ENCODE data around the gene GCNT2.
"Not testable (repeated sequence)": the region's sequence is repeated elsewhere in the genome, so short reads cannot be mapped to it uniquely, and the experiment has no call there.

Gene GCNT2

DNA sequence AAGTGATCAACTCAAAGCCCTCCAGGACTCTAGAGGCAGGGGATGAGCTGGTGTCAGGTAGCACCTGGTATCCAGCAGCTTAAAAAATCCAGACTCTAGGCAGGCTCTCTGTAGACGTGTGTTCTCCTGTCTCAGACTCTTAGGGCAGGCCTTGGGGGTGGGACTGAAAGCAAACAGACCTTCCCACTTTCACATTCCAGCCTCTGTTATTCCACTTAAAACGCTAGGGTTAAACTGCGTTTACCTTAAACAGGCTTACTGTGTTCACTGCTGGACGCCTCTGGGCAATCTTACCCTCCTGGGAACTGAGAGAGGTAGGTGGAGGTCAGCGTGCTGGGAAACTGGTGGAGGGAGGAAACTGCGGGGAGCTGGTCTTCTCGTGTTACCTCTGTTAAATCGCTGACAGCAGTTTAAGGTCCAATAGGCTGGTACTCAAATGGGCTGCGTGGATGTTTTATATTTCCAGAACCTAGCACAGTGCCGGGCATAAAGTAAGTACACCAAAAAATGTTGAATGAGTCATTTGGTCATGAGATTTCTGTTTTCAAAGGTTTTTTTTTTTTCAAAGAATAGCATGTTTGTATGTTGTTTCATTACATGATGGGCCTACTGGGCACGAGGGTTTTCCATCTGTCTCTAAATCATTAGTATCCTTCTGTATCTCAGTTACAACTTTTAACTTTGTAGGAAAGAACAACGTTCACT is at the start of gene GCNT2:
Gene GCNT2, plus strand, starts transcription at position 248 of the 705 bp plus-strand sequence. CDS start 7,561 bp downstream, outside the sequence.
- no peak for DNase-seq (ENCODE audit: low read depth)

DNA sequence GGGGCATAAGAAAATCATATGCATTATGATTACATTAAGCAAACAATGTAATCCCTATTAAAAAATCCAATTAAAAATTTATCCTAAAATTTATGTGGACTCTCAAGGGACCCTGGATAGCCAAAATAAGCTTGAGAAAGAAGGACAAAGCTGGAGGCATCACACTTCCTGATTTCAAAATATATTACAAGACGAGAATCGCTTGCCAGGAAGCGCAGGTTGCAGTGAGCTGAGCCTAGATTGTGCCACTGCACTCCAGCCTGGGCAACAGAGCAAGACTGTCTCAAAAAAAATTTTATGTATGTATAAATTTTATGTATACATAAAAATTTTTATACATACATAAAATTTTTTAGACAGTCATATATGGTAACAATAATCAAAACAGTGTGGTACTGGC is 48.5 kb upstream of the GCNT2 start:
- no peak for DNase-seq (ENCODE audit: low read depth)

DNA sequence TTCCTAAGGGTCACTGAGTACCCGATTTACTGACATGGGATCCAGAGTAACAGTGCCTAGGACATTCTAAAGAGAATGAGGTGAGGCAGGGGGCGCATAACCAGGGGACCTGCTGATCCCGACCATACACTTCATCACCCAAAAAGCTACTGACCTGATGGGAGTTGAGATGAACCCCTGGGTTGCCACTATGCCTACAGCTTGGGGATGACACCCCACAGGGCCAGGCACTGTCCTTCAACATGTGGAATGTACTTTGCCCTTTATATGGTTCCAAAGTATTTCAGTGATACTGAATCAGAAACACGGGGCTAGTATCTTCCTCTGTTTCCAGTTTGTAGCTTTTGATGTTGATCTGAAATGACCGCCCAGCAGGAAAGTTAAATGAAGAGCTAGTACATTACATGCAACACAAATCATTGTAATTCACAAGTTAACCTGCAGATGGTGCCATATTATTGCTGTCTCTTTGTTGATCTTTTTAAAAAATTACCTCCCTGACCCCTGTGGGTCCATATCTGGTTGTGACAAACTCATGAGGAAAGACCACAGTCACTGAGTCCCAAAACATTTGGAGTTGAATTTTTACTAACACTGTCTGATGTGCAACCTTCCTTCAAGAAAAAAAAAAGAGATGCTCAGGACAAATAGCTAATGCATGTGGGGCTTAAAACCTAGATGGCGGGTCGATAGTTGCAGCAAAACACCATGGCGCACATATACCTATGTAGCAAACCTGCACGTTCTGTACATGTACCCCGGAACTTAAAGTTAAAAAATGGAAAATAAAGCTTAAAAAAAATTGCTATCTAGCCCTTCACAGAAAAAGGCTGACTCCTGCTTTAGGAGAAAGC is 42.7 kb upstream of the GCNT2 start:
- DNase-seq (ENCODE audit: low read depth) = peak; percentile 7

DNA sequence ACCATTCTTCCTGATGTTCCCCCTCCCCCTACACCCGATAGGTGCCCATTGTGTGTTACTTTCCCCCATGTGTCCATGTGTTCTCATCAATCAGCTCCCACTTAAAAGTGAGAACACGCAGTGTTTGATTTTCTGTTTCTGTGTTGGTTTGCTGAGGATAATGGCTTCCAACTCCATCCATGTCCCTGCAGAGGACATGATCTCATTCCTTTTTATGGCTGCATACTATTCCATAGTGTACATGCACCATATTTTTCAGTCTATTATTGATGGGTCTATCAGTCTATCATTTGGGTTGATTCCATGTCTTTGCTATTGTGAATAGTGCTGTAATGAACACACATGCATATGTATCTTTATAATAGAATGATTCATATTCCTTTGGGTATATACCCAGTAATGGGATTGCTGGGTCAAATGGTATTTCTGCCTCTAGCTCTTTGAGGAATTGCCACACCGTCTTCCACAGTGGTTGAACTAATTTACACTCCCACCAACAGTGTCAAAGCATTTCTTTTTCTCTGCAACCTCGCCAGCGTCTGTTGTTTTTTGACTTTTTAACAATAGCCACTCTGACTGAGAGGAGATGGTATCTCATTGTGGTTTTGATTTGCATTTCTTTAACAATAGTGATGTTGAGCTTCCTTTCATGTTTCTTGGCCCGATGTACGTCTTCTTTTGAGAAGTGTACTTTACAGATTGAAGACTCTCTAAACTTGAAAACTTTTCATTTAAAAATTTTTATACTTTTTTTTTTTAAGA is 41.0 kb upstream of the GCNT2 start:
- DNase-seq (ENCODE audit: low read depth) = no peak

DNA sequence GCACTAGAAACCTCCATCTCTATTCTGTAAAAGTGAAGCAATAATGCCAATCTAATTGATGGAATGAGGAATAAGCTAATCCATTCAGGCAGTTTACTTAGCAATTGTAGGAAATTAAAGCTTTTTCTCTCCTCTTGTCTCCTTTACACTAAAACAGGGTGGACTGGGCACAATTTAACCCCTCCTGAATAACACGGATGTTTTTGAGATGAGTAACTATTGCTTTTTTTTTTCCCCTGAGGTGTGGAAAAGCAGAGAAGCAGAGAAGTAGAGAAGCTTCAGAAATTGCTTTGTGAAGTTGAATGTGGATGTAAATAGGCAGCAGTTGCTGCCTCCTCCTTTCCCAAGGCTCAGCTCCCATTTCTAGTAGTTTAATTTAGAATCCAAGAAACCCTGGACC is 40.0 kb upstream of the GCNT2 start:
- no peak for DNase-seq (ENCODE audit: low read depth)

DNA sequence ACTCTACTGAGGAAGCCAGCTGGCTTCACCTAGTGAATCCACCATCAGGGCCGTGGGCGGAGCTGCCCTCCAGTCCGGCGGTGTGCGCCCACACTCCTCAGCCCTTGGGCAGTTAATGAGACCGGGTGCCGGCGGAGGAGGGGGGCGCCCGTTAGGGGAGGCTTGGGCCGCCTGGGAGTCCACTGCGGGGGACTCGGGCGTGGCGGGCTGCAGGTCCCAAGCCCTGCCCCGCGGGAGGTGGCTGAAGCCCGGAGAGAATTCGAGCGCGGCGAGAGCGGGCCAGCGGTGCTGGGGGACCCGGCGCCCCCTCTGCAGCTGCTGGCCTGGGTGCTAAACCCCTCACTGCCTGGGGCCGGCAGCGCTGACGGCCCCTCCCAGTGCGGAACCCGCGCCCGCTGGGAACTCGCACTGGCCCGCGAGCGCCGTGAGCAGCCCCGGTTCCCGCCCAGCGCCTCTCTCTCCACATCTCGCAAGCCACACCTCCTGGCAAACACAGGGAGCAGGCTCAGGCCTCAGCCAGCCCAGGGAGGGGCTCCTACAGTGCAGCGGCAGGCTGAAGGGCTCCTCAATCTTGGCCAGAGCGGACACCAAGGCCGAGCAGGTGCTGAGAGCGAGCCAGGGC is 38.4 kb upstream of the GCNT2 start:
- no peak for DNase-seq (ENCODE audit: low read depth)

DNA sequence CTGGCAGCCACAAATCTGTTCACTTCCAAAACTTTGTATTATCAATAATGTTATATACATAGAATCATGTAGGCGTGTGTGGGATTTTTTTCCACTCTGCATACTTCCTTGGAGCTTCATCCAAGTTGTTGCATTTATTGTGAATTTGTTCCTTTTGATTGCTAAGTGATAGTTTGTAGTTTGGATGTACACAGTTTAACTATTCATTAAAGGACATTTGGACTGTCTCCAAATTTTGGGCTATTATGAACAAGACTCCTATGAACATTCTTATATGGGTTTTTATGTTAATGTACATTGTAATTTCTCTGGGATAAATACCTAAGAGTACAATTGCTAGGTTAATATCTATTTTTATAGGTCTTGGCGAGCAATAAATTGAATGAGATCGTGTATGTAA is 36.2 kb upstream of the GCNT2 start:
- no peak for DNase-seq (ENCODE audit: low read depth)

DNA sequence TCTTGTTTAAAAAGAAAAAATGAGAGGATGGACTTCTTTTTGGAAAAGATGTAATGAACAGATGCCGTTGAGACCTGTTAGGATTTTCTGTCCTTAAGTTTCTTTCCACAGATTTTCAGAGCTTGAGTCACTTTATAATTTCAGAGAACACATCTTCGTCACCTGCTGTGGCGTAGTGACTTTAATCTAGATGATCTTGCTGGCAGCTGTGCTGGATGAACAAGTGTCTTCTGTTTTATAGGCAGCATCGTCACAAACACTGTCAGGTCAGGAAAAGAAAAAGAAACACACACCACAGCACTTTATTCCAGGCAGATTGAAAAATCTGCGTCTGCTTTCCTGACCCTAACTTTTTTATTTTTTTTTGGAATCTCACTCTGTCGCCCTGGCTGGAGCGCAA is 35.7 kb upstream of the GCNT2 start:
- DNase-seq (ENCODE audit: low read depth) = no peak

DNA sequence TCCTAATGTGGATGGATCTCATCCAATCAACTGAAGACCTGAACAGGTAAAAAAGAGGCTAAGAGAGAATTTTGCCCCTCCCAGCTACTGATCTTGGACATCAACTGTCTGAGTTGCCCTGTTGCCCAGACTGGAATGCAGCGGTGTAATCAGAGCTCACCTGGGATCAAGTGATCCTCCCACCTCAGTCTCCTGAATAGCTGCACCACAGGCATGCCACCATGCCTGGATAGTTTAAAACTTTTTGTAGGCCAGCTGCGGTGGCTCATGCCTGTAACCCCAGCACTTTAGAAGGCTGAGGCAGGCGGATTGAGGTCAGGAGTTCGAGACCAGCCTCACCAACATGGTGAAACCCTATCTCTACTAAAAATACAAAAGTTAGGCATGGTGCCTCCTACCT is 34.9 kb upstream of the GCNT2 start:
- no peak for DNase-seq (ENCODE audit: low read depth)

DNA sequence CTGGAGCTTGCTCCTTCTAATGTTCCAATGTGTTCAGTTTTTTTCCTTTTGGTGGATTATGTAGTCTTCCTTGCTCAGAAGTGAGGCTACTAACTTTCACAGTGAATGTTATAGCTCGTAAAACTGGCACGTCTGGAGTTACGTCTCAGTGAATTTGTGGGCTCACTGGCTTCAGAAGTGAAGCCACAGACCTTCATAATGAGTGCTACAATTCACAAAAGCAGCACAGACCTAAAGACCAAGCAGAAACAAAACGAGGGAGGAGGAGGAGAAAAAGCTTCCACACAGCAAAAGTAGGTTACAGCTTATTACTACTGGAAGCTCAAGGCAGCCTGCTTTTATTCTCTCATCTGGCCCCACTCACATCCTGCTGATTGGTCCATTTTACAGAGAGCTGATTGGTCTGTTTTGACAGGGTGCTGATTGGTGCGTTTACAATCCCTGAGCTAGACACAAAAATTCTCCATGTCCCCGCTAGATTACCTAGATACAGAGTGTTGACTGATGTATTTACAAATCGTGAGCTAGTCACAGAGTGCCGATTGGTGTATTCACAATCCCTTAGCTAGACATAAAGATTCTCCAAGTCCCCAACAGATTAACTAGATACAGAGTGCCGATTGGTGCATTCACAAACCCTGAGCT is 34.1 kb upstream of the GCNT2 start:
- not testable (repeated sequence) for DNase-seq (ENCODE audit: low read depth)

DNA sequence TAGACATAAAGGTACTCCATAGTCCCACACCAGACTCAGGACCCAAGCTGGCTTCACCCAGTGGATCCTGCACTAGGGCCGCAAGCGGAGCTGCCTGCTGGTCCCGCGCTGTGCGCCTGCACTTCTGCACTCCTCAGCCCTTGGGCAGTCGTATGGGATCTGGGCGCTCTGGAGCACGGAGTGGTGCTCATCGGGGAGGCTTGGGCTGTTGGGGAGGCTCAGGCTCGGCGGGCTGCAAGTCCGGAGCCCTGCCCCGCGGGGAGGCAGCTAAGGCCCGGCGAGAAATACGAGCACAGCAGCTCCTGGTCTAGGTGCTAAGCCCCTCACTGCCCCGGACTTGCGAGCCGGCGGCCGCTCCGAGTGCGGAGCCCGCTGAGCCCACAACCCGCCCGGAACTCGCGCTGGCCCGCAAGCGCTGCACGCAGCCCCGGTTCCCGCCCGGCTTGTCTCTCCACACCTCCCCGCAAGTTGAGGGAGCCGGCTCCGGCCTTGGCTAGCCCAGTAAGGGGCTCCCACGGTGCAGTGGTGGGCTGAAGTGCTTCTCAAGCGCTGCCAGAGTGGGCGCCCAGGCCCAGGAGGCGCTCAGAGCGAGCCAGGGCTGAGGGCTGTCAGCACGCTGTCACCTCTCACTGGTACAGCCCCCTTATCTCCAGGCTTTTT is 33.4 kb upstream of the GCNT2 start:
- DNase-seq (ENCODE audit: low read depth) = no peak

DNA sequence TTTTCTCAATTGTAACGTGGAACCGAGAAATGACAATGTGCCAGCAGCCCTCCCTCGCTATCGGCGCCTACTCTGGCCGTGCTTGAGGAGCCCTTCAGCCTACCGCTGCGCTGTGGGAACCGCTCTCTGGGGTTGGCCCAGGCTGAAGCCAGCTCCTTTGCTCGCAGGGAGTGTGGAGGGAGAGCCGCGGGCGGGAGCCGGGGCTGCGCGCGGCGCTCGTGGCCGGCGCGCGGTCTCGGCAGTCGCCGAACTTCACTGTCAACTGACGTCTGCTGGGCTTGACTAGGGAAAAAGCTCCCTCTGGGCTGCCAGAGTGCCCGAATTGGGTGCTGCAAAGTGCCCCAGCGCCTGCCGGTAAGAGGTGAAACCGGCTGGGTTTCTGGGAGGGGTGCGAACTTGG is 29.7 kb upstream of the GCNT2 start:
- no peak for DNase-seq (ENCODE audit: low read depth)

DNA sequence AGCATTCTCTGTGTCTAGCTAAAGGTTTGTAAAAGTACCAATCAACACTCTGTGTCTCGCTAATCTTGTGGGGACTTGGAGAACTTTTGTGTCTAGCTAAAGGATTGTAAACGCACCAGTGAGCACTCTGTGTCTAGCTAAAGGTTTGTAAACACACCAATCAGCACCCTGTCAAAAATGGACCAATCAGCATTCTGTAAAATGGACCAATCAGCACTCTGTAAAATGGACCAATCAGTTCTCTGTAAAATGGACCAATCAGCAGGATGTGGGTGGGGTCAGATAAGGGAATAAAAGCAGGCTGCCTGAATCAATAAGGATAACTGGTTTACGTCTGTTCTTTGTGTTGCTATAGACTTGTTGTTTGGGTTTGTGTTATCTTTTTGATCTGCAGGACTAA is 29.2 kb upstream of the GCNT2 start:
- not testable (repeated sequence) for DNase-seq (ENCODE audit: low read depth)

DNA sequence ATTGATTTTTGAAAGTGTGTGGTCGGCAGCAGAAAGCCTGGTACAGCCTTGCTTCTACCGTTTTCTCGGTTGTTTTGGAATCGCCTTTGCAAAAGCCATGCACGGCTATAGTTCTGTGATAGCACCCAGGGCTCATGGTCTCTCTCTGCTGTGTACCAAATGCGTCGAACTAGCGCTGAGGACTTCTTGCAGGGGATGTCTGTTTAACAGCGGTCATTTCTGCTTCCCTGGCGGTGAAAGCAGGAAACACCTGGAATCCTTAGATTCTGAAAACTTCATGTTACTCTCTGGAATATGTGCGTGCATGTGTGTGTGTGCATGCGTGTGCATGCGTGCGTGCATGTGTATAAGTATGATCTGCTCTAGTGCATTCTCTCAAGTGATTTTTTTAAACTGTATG is 26.1 kb upstream of the GCNT2 start:
- DNase-seq (ENCODE audit: low read depth) = no peak

DNA sequence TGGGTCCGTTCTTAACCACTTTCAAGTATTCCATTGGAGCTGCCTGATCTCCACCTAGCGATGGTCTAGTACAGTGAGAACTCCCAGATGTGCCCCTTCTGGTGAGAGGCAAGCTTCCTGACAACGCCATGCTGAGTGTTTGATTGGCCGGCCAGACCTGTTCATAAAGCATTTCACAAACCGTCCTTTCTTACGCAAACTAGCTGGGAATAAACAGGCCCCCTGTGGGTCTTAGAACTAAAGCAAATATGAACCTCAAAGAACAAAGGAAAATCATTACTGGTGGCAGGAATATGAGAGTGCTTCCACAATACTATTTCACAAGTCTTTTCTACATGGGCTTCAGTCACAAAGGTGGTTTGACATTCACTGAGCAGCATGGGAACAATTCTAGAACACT is 15.6 kb upstream of the GCNT2 start:
- no peak for DNase-seq (ENCODE audit: low read depth)

DNA sequence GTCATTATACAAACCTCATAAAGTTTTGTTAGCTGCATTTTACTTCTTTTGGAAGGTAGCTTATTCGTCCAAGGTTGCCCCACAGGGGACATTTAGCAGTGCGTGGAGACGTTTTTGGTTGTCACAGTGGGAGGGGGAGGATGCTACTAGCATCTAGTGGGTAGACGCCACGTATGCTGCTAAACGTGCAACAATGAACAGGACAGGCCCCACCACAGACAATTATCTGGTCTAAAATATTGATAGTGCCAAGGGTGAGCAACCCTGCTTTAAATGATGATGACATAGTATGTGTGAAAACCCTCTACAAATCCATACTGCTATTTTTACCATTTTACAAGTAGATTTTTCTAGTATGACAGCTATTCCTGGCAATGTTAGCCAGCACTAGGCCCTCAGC is 13.9 kb upstream of the GCNT2 start:
- DNase-seq (ENCODE audit: low read depth) = no peak

DNA sequence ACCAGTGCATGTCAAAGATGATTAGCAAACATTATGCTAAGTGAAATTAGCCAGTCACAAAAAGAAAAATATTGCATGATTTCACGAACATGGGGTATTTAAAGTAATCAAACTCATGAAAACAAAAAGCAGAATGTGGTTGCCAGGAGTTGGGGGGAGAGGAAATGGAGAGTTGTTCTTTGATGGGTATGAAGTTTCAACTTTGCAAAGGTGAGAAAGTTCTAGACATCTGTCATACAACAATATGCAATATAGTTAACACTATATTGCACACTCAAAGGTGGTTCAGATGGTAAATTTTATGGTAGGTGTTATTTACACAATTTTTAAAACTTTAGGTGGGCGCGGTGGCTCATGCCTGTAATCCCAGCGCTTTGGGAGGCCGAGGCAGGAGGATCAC is 13.4 kb upstream of the GCNT2 start:
- no peak for DNase-seq (ENCODE audit: low read depth)

DNA sequence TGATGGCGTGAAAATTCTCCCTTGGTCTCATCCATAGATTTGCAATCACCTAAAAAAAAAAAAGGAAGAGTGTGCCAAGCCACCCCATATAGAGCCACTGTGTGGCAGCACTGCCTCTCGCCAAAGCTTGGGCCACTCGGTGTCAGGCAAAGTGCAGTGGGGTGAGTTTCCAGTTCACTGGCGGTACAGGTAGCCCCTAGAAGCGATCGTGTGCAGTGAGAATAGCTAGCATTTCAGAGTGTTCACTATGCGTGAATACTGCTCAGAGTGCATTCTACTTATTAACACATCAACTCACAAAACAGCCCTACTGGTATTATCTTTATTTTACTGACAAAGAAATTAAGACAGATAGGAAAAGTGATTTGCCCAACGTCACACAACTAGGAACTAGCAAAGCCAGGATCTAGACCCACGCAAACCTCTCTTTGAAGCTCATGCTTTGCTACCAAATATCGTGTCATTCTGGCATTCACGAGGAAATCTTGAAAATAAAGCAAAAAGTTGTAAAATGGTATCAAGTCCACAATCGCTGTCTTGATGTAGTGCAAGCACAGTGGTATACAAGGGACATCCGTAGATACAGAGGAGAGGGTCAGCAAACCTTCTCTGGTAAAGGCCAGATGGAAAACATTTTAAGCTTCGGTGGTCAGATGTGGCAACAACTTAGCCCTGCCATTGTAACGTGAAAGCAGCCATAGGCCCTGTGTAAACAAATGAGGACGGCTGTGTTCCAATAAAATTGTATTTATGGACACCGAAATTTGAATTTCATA is 10.4 kb upstream of the GCNT2 start:
- no peak for DNase-seq (ENCODE audit: low read depth)

DNA sequence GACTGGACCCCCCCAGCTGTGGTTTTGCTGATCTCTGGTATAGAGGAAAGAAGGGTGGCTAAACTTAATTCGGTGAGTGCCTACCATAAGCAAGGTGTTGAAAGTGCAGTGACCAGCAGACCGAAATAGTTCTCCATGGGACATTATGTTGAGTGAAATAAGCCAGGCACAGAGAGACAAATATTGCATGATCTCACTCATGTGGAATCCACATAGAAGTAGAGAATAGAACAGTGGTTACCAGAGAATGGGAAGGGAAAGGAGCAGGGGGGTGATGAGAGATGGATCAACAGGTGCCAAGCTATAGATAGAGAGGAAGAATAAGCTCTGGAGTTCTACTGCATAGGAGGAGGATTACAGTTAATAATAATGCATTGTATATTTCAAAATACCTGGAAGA is 9.7 kb upstream of the GCNT2 start:
- no peak for DNase-seq (ENCODE audit: low read depth)

DNA sequence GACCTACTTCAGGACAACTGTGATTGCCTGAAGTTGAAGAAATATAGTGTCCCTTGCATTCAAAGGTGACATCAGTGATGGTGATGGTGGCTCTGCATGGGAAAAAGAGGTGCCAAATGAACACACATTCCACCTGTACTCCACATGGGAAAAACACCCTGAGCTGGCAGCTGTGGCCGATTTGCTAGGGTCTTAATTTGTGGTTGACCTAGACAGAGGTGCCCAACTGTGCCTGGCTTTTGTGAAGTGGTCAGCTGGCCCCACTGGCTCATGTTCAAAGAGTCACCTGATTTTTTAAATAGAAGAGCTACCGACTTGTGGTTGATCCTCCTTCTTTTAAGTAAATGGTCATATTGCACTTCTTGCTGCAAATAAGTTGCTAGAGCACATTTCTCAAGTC is 7.6 kb upstream of the GCNT2 start:
- DNase-seq (ENCODE audit: low read depth) = no peak
